GM19468 (cell line): ENCODE measurements around the gene LOXL1.

ENCODE experiments used
- ATAC-seq: cut with Tn5 transposase; IDR thresholded peaks from one replicate; pipeline ENCODE4 v1.9.1; 2021; ENCODE audit warnings: mild to moderate bottlenecking, moderate library complexity, moderate number of reproducible peaks; ENCODE audit not compliant: unreplicated experiment; ENCODE audit errors: extremely low read depth

LOXL1 gene

GRCh38 chr15:73989001-73989798 is 62.9 kb downstream of the LOXL1 start:
- no peak for ATAC-seq

DNA sequence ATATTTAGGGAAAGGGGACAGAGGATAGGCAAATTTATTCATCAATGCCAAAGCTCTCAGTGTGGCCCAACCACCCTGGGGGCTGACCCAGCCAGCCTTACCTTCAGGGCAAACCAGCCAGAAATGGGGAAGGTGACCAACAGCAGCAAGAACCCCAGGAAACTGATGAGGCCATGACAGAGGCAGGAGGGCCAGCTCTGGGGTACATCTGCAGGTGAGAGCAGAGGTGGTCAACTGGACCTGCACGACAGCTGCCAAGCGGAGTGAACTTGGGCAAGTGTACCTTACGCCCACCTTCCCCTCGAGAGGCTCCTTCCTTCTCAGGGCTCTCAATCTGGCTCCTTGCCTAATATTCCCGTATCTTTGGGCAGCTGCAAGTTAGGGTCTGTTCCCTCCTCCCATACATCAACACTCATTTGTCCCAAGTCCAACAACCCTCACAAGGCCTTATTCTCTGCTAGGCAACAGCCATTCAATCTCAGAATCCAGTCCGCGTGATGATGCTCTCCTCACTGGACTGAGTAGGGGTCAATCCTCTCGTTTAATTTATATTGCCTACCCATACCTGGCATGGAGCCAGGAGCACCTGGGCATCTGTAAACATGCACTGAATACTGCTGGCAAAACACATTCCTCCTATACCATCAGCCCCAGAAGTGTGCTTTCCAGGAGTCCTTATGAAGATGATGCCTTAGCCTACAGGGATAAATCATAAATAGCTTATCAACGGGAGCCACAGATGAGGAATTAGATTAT is 64.2 kb downstream of the LOXL1 start:
- no peak for ATAC-seq

DNA sequence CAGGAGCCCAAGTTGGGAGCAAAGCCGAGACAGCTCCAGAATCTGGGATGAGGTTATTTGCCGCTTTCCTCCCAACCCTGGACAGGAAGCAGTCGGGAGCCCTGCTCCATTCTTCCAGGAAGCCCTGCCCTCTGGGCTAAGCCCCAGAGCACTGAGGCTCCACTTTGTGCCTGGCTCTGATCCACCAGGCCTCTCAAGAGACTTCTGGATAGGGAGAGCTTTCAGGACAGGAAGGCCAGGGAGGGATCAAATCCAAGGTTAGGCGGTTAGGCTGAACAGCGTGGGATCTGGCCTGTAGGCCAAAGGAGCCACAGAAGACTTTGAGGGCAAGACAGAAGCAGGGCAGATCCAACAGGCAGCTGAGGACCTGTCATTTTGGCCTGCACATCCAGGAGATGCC is 65.0 kb downstream of the LOXL1 start:
- ATAC-seq = no peak

- ATAC-seq = peak; percentile 74
These were observed 65.7 kb downstream of the LOXL1 start, which contains the start of gene STOML1 for GRCh38 chr15:73991726-73992593. Gene STOML1 (minus strand): TSS chr15:73992295. CDS start chr15:73992223, 72 bp downstream.

DNA sequence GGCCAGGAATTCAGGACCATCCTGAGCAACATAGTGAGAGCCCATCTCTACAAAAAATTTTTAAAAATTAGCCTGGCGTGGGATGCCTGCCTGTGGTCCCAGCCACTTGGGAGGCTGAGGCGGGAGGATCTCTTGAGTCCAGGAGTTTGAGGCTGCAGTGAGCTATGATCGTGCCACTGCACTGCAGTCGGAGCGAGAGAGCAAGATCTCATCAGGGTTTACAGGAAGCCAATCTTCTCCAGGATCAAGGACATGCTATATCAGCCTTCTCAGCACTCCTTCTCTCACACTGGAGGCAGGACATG is 66.3 kb downstream of the LOXL1 start:
- no peak for ATAC-seq

DNA sequence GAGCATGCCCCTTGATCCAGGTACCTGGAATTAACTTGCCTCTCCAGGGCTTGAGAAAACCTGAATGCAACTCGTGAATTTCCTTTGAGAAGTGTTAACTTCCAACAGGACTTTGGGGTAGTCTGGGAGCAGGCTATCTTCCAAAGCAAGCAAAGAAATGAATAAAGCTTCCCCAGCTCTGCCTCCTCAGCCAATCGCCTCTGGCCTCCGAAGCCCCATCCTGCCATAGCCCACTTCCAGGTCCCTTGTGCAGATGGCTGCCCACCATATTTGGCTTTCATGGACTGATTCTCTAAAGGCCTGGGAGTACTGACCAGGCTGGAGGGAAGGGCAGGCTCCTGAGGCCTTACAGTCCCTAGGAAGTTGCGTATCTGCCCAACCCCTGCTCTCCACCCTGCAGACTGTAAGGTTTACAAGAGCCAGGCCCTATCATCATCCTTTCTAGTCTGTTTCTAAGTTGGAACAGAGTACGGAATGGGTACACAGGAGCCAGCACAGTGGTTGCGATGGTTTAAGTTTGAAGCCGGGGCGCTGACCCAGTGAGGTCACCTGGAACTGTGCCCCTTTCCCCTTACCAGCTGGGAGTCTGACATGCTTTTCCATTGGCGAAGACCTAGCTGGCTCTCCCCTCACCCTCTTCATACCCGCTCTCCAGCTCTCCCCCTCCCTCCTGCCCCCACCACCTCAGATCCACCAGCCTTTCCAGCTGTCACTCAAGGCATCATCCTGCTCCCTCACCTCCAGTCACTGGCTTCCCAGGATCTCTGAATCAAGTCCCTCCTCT is 67.1 kb downstream of the LOXL1 start:
- ATAC-seq = no peak

DNA sequence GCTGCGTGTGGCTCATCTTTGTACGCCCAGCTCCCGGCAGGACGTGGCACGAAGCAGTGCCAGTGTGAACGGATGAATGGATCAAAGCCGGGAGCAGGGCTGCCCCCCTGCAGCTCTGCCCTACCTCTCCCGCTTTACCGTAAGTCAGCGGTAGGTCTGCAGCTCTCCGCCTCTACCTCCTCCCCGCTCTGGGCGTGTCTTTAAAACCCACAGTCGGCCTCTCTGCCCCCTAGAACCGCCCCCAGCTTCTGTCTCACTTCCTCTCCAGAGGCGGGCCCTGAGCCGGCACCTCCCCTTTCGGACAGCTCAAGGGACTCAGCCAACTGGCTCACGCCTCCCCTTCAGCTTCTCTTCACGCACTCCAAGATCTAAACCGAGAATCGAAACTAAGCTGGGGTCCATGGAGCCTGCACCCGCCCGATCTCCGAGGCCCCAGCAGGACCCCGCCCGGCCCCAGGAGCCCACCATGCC is 68.2 kb downstream of the LOXL1 start, which contains the start of gene PML:
TSS of gene PML (plus strand) at position 304 of the 471 bp plus-strand sequence. CDS start at position 401, 97 bp downstream.
- ATAC-seq = peak; percentile 29

- ATAC-seq = no peak
These were observed 68.8 kb downstream of the LOXL1 start for GRCh38 chr15:73994912-73995622.

- ATAC-seq = no peak
These were observed 70.0 kb downstream of the LOXL1 start for GRCh38 chr15:73996267-73996666.

DNA sequence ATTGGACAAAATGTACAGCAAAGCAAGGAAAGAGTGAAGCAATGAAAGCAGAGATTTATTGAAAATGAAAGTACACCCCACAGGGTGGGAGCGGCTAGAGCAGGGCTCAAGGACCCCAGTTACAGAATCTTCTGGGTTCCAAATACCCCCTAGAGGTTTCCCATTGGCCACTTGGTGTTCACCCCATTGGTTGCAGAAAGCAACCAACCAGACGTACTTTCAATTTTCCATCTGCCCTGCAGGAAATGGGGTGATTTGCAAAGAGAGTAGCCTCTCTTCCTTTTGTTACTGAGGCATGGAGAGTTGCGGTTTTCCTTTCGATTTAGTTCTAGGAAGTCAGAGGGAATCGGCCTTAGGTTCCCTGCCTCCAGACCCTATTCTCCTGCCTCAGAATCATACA is 70.7 kb downstream of the LOXL1 start:
- no peak for ATAC-seq

DNA sequence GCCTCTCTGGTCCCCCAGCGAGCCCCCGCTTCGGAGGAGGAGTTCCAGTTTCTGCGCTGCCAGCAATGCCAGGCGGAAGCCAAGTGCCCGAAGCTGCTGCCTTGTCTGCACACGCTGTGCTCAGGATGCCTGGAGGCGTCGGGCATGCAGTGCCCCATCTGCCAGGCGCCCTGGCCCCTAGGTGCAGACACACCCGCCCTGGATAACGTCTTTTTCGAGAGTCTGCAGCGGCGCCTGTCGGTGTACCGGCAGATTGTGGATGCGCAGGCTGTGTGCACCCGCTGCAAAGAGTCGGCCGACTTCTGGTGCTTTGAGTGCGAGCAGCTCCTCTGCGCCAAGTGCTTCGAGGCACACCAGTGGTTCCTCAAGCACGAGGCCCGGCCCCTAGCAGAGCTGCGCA is 71.7 kb downstream of the LOXL1 start:
- no peak for ATAC-seq
